Inferior parietal cortex (tissue), 1 donor: ENCODE measurements around the gene HIPK1.

Experiments
- DNase-seq: peaks from one replicate; pipeline ENCODE4 v3.0.0-alpha.2; 2016; ENCODE audit errors: extremely low spot score

HIPK1 gene

GRCh38 chr1:113928941-113929749 lies at the start of gene HIPK1:
Gene HIPK1, plus strand, starts transcription at chr1:113929324.
- peak; percentile 94 for DNase-seq

GRCh38 chr1:113879739-113880038 lies 49.4 kb upstream of the HIPK1 start:
- DNase-seq = no peak

DNA sequence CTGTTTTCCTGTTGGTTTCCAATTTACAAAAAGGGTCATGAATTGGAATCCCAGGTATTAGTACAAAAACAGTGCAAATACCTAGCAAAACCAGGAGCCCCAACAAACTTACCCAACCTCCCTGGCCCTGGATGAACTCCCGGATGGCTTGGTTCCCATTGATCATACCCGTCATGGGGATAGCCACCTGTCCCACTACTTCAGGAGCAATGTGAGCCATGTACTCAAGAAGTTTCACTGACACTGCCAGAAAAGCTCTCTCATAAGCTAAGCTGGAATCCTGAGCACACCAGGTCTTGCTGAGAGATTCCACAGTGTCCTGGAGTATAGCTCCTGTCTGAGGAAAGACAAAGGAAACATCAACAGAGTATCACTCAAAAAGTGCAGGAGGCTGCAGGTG lies 47.5 kb upstream of the HIPK1 start:
- no peak for DNase-seq

DNA sequence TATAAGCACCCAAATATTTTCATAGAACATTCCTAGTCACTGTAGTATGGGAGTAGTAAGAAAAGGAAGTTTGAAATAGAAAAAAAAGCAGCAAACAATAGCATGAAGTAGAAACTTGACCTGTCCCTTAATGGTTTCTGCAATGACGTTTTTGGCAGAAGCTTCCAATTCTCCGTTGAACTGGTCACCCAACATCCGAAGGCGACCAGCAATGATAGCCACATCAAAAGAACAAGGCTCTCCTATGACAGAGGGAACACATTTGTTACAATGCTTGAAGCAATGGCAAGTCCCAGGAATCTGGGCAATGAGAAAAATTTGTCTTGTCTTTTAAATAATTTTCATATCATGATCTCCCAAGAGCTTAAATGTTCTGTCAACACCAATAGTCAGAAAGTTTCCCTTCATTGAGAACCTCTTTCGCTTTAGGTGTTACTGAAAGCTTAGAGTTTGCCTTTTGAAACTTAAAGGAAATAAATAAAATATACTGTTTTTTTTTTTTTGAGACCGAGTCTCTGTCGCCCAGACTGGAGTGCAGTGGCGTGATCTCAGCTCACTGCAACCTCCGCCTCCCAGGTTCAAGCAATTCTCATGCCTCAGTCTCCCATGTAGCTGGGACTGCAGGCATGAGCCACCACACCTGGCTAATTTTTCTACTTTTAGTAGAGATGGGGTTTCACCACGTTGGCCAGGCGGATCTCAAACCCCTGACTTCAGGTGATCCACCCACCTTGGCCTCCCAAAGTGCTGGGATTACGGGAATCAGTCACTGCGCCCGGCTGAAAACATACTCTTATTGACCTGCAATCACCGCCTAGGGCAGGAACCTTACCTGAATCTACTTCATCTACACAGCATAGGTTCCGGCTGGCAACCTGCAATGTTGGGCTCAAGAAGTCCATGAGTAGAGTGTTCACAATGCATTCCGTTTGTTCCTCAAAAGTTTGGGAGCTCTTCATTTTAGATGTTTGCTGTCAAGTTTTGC lies 42.4 kb upstream of the HIPK1 start:
- no peak for DNase-seq

DNA sequence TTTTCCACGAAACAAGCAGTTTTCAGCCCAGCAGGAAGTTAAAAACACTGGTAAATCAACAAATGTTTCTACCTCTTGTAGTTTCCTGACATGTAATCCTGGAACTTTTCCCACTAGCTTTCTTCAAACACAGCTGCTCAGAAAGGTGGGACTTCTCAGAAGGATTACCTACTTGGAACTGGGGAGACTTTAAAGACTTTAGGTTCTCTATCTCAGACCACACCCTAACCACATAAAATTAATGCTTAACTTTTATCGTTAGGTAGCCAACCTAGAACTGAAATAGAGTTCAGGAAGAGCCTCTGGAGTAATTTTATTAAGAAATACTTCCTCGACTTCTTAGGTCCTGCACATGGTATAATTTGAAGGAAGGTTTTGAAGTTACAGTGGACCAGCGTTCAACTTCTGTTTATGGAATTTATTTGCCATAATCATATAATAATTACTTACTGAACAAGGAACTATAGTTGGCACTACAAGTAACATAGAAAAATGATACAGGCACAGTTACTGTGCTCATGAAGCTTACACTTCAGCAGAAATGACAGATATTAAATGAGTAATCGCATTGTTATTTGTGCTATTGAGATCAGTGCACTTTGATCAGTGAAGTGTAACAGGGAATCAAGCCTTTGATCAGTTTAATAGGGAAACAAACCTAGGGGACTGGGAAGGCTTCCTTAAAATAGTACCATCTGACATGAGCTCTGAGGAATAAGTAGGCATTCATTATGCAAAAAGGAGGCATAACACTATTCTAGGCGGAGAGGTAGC lies 41.5 kb upstream of the HIPK1 start, which contains the start of gene BCL2L15:
BCL2L15 (minus strand) TSS at position 180 of the 774 bp plus-strand sequence. CDS start 206 bp downstream, outside the sequence.
- no peak for DNase-seq

GRCh38 chr1:113890816-113891215 lies 38.3 kb upstream of the HIPK1 start:
- DNase-seq = no peak

- no peak for DNase-seq
Measured at GRCh38 chr1:113891631-113892220, 37.4 kb upstream of the HIPK1 start.

GRCh38 chr1:113893267-113893666 lies 35.9 kb upstream of the HIPK1 start:
- DNase-seq = no peak

DNA sequence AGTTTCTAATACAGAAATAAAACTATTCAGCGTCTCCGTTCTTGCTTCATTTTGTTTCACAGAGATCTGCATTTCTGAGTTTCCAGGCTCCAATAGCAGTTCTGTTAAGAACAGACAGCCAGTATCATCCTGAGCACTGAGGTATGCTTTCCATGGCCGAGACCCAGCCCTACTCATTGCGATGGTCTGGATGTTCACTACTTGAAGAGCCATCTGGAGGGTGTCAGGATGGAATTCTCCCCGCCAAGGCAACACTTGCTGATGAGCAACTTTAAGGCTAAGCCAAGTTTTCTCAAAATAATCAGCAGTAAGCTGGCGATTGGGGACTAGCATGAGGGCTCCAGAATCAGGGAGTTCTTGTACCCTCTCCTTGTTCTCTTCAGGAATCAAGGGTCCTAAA lies 34.0 kb upstream of the HIPK1 start:
- DNase-seq = no peak

GRCh38 chr1:113895961-113896360 lies 33.2 kb upstream of the HIPK1 start:
- no peak for DNase-seq

DNA sequence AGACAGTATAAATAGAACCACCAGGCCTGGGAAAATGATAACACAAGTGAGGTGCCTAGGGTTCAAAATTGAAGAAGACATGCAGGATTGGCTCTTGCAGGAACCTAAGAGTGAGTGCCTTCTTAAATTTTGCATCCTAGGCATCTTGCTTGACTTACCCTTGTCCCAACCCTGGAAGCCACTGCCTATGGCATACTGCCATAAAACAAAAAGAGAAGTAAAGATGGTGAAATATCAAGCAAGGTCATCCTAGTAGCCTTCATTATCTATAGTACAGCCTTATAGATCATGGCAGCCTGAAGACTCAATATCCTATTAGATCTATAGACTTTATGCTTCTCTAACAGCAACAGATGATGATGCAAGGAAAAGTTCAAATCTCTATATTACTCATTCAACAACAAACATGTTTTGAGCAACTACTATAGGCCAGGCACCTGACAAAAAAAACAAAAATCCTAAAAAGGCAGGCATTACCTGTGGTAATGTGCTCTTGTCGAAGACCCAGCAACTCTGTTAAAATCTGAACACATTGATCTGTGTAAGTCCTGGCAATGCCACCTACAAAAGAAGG lies 30.8 kb upstream of the HIPK1 start:
- no peak for DNase-seq

DNA sequence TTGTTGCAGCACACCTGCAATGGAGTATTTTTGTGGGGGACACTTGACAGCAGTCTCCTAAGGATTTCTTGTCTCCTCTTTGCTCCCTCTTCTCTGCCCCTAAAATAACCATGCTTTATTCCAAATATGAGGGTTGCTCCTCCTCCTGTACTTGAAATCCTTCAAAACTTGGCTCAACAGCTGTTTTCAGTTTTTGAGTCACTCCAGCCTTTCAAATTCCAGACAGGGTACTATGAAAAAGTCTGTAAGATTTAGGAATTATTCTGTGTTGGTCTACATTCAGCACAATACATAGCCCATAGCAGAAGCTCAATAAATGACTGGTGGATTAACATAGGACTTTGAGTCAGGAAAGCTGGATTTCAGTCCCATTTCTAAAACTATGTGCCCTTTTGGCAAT lies 30.0 kb upstream of the HIPK1 start:
- DNase-seq = no peak

- DNase-seq = no peak
Measured at GRCh38 chr1:113901191-113901590, 27.9 kb upstream of the HIPK1 start.

GRCh38 chr1:113903501-113904292 lies 25.4 kb upstream of the HIPK1 start:
- no peak for DNase-seq

- no peak for DNase-seq
Measured at GRCh38 chr1:113904293-113904673, 24.8 kb upstream of the HIPK1 start.

DNA sequence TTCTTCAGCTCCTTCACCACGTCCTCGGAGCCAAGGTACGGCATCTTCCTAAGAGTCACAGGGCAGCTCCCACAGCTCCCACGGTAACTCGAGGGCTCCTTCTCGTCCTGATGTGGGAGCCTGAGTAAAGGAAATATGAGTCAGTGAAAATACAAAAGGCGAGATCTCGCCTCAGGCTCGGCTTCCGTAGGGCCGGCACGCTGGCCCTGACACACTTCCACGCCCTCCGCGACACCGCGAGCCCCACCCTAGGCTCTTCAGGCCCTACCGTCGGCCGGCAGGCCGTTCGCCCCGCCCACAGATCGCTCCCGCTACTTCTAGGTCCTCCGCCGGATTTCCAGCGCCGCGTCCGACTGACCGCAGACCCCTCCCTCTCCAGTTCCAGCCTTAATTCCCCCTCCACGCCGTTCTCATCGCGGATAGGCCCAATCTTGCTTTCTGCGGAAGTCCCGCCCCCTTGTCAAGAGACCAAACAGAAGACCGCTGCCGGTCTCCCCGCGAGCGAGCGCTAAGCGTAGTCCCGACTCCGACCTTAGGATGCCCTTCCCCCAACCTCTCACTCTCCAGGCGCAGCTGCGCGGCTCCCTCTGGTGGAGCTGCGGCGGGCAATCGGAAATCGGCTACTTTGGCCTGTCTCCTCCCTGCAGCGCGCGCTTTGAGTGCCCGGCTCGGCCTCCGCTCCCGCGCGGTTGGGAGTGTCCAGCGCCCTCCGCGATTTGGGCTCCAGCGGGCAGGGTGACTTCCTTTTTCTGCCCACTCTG lies 24.3 kb upstream of the HIPK1 start, which contains the start of the genes AP4B1 and DCLRE1B:
AP4B1 (minus strand) TSS at position 126 of the 761 bp plus-strand sequence; CDS start at position 44, 82 bp downstream.
DCLRE1B (plus strand) TSS at position 653 of the 761 bp plus-strand sequence. CDS start 261 bp downstream, outside the sequence.
- peak; percentile 98 for DNase-seq

- DNase-seq = no peak
Measured at GRCh38 chr1:113905435-113905861, 23.7 kb upstream of the HIPK1 start.

DNA sequence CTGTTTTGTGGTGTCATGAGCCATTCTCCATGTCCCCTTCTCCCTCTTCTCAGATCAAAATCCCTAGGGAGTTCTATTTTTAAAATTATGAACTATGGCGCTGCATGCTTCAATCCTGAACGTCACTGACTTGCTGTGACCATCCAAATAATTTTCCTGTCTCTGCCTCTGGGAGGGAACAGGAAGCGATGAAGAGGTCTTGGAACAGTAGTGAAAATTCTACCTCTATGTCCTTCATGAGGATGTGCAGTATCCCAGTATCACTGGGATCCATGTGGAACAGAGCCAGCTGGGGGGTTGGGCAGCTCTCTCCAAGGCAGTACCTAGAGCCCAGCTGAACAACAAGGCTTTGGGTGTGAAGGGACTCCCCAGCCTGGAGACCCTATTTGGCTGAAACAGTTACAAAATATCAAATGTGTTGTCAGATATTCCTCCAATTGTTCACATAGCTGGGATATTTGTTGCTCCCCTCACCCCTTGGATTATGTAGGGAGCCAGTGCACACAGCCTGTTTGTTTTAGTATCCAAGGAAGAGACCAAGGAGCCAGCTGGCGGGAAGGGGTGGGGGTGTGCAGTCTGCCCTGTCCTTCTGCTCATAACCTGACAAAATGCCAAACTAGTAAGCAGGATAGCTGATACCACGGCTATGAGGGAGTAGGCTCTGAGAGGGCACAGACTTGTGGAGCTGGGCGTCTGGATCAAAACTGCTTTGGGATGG lies 16.4 kb upstream of the HIPK1 start:
- DNase-seq = no peak

DNA sequence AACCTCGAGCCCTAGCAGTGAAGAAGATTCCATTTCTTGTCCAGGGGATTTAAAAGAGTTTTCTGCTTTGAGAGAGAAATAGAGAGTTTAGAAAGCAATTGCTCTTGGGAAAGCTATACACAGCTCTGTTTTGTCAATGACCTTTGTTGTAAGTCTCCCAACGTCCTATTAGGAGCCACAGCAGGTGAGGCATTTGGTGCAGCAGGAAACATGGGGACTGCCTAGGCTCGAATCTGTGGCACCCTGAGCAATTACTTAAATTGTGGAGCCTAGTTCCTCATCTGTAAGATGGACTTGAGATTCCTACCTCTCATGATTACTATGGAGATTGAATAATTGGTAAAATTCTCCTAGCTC lies 15.8 kb upstream of the HIPK1 start:
- DNase-seq = no peak
